HTR-8/SVneo (cell line): Measurements from ENCODE around the gene IL20.

ENCODE experiments used
- DNase-seq: peaks from one replicate; pipeline ENCODE4 v3.0.0; 2011; ENCODE audit warnings: low spot score, mixed read lengths; ENCODE audit not compliant: insufficient read length
- FAIRE-seq: peaks from 2 replicates; lab custom pipeline; 2011; peaks lifted over from hg19 to GRCh38; lab: Jason Lieb, UNC

IL20 gene

GRCh38 chr1:206864939-206865671 lies at the start of gene IL20:
Gene IL20, plus strand, starts transcription at chr1:206865623. Its CDS starts 230 bp downstream, at chr1:206865853.
- peak; percentile 63 for FAIRE-seq
- peak; percentile 81 for DNase-seq

- DNase-seq (no peak), FAIRE-seq (no peak)
Observed at GRCh38 chr1:206816390-206817287, 48.8 kb upstream of the IL20 start.

GRCh38 chr1:206821493-206821892 lies 43.9 kb upstream of the IL20 start:
- FAIRE-seq (no peak), DNase-seq (no peak)

GRCh38 chr1:206823727-206824126 lies 41.7 kb upstream of the IL20 start:
- DNase-seq = no peak
- FAIRE-seq = no peak

DNA sequence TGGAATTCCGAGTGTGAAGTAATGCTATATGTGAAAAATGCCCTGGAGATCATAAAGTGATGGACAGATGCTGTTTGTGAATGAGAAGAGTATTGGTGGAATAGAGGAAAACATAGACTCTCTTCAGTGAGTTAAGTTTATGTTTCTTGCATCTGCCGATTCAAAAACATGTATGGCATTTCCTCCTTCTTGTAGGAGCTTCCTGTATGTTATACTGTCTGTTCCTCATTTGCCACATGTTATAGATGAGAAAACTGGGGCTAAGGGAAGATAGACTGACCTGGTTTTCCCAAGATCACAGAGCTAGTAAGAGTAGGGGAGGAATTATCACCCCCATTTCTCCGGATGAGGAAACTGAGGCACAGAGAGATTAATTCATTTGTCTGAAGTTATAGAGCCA lies 41.1 kb upstream of the IL20 start:
- no peak for FAIRE-seq
- no peak for DNase-seq

DNA sequence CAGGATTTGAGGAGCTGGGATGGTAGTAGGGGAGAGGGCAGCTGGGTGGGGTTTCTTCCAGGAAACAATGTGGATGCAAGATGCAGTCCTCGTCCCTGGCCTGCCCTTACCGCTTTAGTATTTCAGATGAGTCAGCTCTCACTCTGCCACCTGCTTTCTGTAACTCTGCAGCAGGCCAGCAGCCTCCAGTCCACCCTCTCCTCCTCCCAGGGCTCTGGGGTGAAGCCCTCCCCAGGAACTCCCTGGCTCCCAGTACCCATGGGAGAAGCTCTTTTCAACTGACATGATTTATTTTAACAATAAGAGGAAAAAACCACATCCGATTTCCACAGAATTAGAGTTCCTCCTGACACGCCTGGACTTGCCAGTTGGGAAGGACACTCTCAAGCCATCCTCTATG lies 39.0 kb upstream of the IL20 start:
- DNase-seq (peak; percentile 81), FAIRE-seq (peak; percentile 23)

DNA sequence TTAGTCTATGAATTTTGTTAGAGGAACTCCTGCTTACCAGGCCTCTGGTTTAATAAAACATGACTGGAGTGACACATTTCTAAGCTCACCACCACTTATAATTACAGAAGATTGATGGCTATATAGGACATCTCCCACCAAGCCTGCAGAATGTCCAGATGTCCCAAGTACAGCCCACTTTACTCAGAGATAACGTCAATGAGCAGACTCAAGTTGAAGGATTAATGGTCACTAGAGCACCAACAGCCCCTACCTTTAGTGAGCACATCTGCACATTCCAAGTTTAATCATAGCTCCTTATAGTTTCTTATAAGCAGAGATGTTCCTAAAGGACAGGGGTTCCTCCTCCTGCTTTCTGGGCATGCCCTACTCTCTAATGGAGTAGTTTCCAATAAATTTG lies 37.4 kb upstream of the IL20 start:
- FAIRE-seq = no peak
- DNase-seq = no peak

DNA sequence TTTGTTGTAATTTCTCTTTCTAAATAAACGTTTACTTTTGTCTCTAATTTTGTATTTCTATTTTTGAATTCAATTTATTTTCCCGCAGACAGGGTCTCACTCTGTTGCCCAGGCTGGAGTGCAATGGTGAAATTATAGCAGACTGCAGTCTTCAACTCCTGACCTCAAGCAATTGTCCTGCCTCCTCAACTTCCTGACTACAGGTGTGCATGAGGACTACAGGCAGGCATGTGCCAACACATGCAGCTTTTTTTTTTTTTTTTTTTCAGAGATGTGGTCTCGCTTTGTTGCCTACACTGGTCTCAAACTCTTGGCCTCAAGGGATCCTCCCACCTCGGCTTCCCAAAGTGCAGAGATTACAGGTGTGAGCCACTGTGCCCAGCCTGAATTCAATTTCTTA lies 36.7 kb upstream of the IL20 start:
- no peak for FAIRE-seq
- no peak for DNase-seq

GRCh38 chr1:206829282-206829681 lies 36.1 kb upstream of the IL20 start:
- DNase-seq (no peak), FAIRE-seq (no peak)

- DNase-seq = no peak
- FAIRE-seq = no peak
Observed at GRCh38 chr1:206829875-206830274, 35.5 kb upstream of the IL20 start.

DNA sequence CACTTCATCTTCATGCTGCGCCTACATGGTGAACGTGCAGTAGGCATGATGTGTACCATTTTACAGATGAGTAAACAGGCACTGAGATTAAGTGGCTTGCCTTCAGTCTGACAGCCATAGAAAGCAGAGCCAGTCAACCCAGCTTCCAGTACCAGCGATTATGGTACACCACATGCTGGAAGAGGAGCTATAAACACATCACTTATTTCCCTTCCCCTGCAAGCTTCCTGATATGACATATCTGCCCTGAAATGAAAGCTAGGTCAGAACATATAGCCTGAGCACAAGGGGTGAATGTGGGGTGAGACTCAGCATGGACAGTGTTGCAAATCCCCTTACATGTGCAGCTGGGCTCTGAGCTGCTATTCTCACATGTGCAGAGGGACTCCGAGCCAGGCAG lies 33.8 kb upstream of the IL20 start:
- no peak for DNase-seq
- FAIRE-seq = no peak

- DNase-seq (no peak), FAIRE-seq (no peak)
Observed at GRCh38 chr1:206832352-206832880, 33.0 kb upstream of the IL20 start.

DNA sequence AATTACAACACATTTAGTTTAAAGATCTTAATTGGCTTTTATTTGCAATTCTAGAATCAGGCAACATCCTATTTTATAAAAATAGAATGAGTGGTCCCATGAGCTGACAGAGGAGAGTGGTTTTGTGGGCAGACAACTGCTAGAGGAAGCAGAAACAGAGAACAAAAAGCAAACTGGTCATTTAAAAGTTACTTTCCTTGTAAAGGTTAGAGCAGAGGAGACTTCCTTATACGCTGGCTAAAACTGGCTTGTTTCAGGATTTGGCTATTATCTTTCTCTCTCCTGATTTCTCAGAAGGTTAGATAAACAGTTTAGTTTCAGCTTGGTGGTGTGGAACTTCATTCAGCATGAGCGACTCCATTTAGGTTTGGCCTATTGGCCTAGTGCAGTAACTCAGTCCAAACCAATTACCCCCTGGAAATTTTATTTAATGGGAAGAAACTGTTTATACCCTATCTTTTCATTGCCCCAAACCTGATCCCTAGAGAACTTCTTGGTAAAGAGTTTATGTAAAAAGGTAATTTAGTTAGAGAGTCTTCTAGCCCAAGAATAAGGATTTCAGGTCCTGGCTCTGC lies 32.2 kb upstream of the IL20 start:
- no peak for DNase-seq
- FAIRE-seq = no peak

DNA sequence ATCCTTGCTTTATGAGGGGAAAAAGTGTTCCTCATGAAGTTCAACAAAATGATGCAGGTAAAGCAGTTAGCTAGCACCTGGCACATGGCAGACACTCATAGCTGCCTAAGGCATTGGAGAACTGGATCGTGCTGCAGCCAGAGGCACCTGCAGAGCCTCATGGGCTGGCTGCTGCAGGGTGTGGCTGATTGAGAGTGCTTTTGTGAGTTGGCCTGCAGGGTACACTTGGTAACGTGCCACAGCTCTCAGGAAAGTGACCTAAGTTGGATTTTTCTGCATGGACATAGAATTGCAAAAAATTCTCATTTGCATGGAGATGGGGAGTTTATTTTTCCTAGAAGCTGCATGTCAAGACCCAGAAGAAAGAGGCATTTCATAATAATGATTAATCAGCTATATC lies 31.6 kb upstream of the IL20 start:
- DNase-seq = no peak
- no peak for FAIRE-seq

DNA sequence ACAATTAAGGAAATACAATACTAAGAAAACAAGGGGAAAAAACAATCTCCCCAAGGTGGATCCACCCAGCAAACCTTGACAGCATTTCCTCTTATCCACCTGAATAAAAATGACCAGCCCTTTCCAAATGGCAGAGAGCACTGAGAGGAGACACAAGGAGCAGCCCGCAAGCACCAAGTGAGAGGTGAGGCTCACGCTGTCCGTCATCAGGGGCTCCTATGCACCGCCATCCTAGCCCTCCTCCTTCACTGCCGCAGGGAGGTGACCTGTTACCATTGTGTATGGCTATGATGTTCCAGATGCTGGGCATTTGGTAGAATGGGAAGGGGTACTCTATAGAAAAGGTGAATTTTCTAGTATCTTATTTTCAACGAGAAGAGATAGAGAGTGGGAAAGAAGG lies 31.2 kb upstream of the IL20 start:
- FAIRE-seq = no peak

DNA sequence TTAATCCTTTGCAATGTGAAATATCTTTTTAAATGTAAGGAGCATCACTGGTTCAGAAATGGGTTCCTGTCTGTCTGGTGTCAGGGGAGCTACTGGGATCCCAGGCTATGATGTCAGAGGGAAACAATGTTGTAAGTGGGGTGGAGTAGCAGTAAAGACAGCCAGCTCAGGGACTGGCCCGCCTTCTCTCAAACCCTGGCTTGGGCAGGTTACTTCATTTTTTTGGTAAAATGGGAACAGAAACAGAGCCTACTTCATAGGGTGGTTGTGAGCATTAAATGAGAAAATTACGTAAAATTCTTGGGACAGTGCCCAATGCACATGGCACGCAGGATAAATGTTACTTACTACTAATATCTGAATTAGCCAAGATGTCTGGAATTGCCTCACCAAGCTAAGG lies 30.7 kb upstream of the IL20 start:
- no peak for DNase-seq
- no peak for FAIRE-seq

More for the DNA sequence above, 31.2 kb upstream of the IL20 start:
- no peak for DNase-seq

- DNase-seq = no peak
- FAIRE-seq = no peak
Observed at GRCh38 chr1:206835186-206835585, 30.2 kb upstream of the IL20 start.

- no peak for FAIRE-seq
Observed at GRCh38 chr1:206836111-206836510, 29.3 kb upstream of the IL20 start.

GRCh38 chr1:206839006-206839560 lies 26.3 kb upstream of the IL20 start:
- DNase-seq (no peak), FAIRE-seq (no peak)

More at GRCh38 chr1:206836111-206836510, 29.3 kb upstream of the IL20 start:
- DNase-seq = no peak

- FAIRE-seq = no peak
- DNase-seq = peak; percentile 83
Observed at GRCh38 chr1:206839857-206840256, 25.6 kb upstream of the IL20 start.
